GM19397 (cell line): ENCODE results near the gene IL1RAPL1.

Source experiments
- ATAC-seq: cut with Tn5 transposase; IDR thresholded peaks from one replicate; pipeline ENCODE4 v1.9.1; 2021; ENCODE audit warnings: mild to moderate bottlenecking, moderate library complexity; ENCODE audit not compliant: unreplicated experiment

The IL1RAPL1 gene

GRCh38 chrX:29604381-29604780 is 1017.1 kb downstream of the IL1RAPL1 start:
- no peak for ATAC-seq

- ATAC-seq, result no peak
Observed at GRCh38 chrX:29617276-29617675, 1030.0 kb downstream of the IL1RAPL1 start.

GRCh38 chrX:29617725-29618124 is 1030.5 kb downstream of the IL1RAPL1 start:
- ATAC-seq, result no peak

- no peak for ATAC-seq
Observed at GRCh38 chrX:29627833-29628232, 1040.6 kb downstream of the IL1RAPL1 start.

- ATAC-seq, result no peak
Observed at GRCh38 chrX:29634516-29634915, 1047.3 kb downstream of the IL1RAPL1 start.

- no peak for ATAC-seq
Observed at GRCh38 chrX:29636331-29636730, 1049.1 kb downstream of the IL1RAPL1 start.

- ATAC-seq, result no peak
Observed at GRCh38 chrX:29640106-29640505, 1052.9 kb downstream of the IL1RAPL1 start.

GRCh38 chrX:29641461-29641860 is 1054.2 kb downstream of the IL1RAPL1 start:
- no peak for ATAC-seq

GRCh38 chrX:29643181-29643580 is 1055.9 kb downstream of the IL1RAPL1 start:
- ATAC-seq, result no peak

GRCh38 chrX:29648161-29648560 is 1060.9 kb downstream of the IL1RAPL1 start:
- ATAC-seq, result no peak

- no peak for ATAC-seq
Observed at GRCh38 chrX:29652484-29652883, 1065.2 kb downstream of the IL1RAPL1 start.

- ATAC-seq, result no peak
Observed at GRCh38 chrX:29653721-29654120, 1066.5 kb downstream of the IL1RAPL1 start.

GRCh38 chrX:29659911-29660310 is 1072.7 kb downstream of the IL1RAPL1 start:
- no peak for ATAC-seq

GRCh38 chrX:29661290-29661689 is 1074.0 kb downstream of the IL1RAPL1 start:
- no peak for ATAC-seq

- no peak for ATAC-seq
Observed at GRCh38 chrX:29662101-29662500, 1074.9 kb downstream of the IL1RAPL1 start.

- peak; percentile 55 for ATAC-seq
Observed at GRCh38 chrX:29662759-29663503, 1075.7 kb downstream of the IL1RAPL1 start.

- ATAC-seq, result no peak
Observed at GRCh38 chrX:29665532-29665931, 1078.3 kb downstream of the IL1RAPL1 start.

- no peak for ATAC-seq
Observed at GRCh38 chrX:29666366-29666765, 1079.1 kb downstream of the IL1RAPL1 start.

- no peak for ATAC-seq
Observed at GRCh38 chrX:29671421-29671820, 1084.2 kb downstream of the IL1RAPL1 start.

GRCh38 chrX:29687687-29688086 is 1100.4 kb downstream of the IL1RAPL1 start:
- ATAC-seq, result no peak

- ATAC-seq, result no peak
Observed at GRCh38 chrX:29690061-29690460, 1102.8 kb downstream of the IL1RAPL1 start.

- ATAC-seq, result no peak
Observed at GRCh38 chrX:29691044-29691443, 1103.8 kb downstream of the IL1RAPL1 start.

- ATAC-seq, result no peak
Observed at GRCh38 chrX:29693912-29694311, 1106.7 kb downstream of the IL1RAPL1 start.
